ENCODE data around the gene PRKCQ.

Gene PRKCQ

GRCh38 chr10:6482737-6483357, 97.2 kb downstream of the PRKCQ start:
- TF ChIP-seq, protein P1, sequence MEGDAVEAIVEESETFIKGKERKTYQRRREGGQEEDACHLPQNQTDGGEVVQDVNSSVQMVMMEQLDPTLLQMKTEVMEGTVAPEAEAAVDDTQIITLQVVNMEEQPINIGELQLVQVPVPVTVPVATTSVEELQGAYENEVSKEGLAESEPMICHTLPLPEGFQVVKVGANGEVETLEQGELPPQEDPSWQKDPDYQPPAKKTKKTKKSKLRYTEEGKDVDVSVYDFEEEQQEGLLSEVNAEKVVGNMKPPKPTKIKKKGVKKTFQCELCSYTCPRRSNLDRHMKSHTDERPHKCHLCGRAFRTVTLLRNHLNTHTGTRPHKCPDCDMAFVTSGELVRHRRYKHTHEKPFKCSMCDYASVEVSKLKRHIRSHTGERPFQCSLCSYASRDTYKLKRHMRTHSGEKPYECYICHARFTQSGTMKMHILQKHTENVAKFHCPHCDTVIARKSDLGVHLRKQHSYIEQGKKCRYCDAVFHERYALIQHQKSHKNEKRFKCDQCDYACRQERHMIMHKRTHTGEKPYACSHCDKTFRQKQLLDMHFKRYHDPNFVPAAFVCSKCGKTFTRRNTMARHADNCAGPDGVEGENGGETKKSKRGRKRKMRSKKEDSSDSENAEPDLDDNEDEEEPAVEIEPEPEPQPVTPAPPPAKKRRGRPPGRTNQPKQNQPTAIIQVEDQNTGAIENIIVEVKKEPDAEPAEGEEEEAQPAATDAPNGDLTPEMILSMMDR (IDR thresholded peaks at IDR 0.05), result no peak

- TF ChIP-seq, protein P1 (IDR thresholded peaks at IDR 0.05), result no peak
Observed at GRCh38 chr10:6478722-6479121, 101.4 kb downstream of the PRKCQ start.

GRCh38 chr10:6476989-6477388, 103.1 kb downstream of the PRKCQ start:
- TF ChIP-seq, protein P1 (IDR thresholded peaks at IDR 0.05), result no peak

DNA sequence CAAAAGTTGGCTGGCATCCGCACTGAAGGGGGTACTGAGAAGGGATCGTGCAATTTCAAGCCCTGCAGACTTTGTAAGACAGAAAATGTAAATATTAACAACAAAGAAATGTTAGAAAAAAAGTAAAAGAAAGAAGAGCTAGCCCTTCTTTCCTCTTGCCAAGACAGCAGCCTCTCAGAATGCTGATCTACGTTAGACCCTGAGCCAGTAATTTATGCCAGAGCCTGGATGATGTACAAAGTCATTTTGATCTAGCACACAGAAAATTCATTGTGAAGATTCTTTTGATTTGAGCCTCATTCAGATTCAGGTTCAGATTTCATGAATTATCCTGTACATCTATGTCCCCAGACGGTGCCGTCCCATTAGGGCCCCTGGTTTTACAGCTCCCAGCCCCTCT, 105.2 kb downstream of the PRKCQ start:
- TF ChIP-seq, protein P1 (IDR thresholded peaks at IDR 0.05), result no peak

DNA sequence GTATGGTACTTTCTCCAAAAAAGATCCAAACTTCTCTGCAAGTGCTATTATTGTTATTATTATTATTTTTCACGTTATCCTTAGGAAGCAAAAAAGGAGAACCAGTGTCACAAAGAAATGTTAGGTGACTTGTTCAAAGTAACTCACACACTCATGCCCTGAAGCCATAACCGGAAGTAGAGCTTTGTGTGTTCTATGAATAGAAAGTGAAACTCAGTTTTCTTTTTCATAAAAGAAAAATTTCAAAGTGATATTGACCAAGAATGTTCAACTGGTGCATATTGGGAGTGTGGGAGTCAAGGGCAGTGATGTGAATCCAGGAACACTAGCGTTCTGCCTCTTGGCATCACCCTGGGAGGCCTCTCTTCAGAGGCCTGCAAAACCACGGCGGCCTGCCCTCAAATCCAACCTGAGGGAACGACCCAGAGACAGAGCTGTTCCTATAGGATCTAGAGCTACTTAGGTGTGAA, 106.1 kb downstream of the PRKCQ start:
- TF ChIP-seq, protein P1 (IDR thresholded peaks at IDR 0.05), result no peak

GRCh38 chr10:6473430-6473829, 106.6 kb downstream of the PRKCQ start:
- TF ChIP-seq, protein P1 (IDR thresholded peaks at IDR 0.05), result no peak

DNA sequence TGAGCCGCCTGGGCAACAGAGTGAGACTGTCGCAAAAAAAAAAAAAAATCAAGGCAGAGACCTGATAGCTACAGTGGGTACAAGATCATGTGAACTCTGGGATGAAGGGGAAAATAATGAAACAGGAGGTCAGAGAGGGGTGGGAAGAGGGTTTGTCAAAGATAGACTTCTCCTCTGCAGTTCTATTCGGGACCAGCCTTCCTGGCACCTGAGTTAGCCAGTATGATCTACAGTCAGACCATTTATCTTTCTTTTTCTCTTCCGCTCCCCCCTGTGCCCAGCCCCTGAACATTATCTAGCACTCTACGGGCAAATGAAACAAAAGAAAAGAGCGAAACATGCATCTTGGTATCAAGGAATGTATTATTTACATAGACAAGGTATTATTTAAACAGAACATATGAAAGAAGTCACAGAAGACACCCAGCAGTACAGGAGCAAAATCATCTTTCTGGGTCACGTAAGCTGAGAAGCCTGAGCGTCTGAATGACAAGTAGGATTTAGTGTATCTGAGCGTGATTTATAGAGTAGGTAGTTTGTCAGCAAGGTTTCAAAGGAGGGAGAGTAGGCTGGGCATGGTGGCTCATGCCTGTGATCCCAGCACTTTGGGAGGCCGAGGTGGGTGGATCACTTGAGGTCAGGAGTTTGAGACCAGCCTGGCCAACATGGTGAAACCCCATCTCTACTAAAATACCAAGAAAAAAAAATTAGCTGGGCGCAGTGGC, 109.0 kb downstream of the PRKCQ start:
- TF ChIP-seq, protein P1 (IDR thresholded peaks at IDR 0.05), result no peak
